Mesenchymal stem cell (in vitro differentiated cells and primary cell): ENCODE data around the gene CSAG3. TPM values are rescaled to one million over a fixed set of nuclear protein-coding genes. Genes with fewer than 3 reads are reported as not detected.
"Not testable (repeated sequence)": the region's sequence is repeated elsewhere in the genome, so short reads cannot be mapped to it uniquely, and the experiment has no call there.

ENCODE experiments used
- DNase-seq: peaks from one replicate; pipeline ENCODE4 v3.0.0-alpha.2; 2013
- H2AFZ ChIP-seq: one replicate; pipeline ENCODE4 v1.6.1; 2013; ENCODE audit warnings: low read depth, mild to moderate bottlenecking, control low read depth, inconsistent platforms, low read length, moderate library complexity
- H2AK5ac ChIP-seq: 2 replicates; pipeline ENCODE4 v1.6.1; 2013; ENCODE audit warnings: low read length, moderate library complexity, mild to moderate bottlenecking, inconsistent platforms; ENCODE audit not compliant: severe bottlenecking
- H2BK120ac ChIP-seq: one replicate; pipeline ENCODE4 v1.6.1; 2013; ENCODE audit warnings: low read depth, mild to moderate bottlenecking, inconsistent platforms, low read length, moderate library complexity
- H2BK12ac ChIP-seq, 2 experiments: one replicate each; pipeline ENCODE4 v1.6.1; 2013; ENCODE audit warnings: inconsistent platforms in 2 of 2, low read length in 2 of 2, mild to moderate bottlenecking in 2 of 2, moderate library complexity in 2 of 2, control low read depth in 1 of 2
- H2BK15ac ChIP-seq: one replicate; pipeline ENCODE4 v1.6.1; 2013; ENCODE audit warnings: mild to moderate bottlenecking, low read depth, inconsistent platforms; ENCODE audit not compliant: poor library complexity, severe bottlenecking
- H2BK5ac ChIP-seq: 2 replicates; pipeline ENCODE4 v1.6.1; 2013; ENCODE audit warnings: low read depth, mild to moderate bottlenecking, low read length, control low read depth, inconsistent platforms; ENCODE audit not compliant: poor library complexity, severe bottlenecking
- H3K14ac ChIP-seq, 2 experiments: one replicate each; pipeline ENCODE4 v1.6.1; 2013; ENCODE audit warnings: inconsistent platforms in 2 of 2, low read length in 2 of 2, control low read depth in 1 of 2, mild to moderate bottlenecking in 1 of 2, moderate library complexity in 1 of 2
- H3K18ac ChIP-seq, 2 experiments: one replicate each; pipeline ENCODE4 v1.6.1; 2013; ENCODE audit warnings: inconsistent platforms in 2 of 2, low read length in 2 of 2, control low read depth in 1 of 2, low read depth in 1 of 2, mild to moderate bottlenecking in 1 of 2
- H3K23ac ChIP-seq, 2 experiments: one replicate each; pipeline ENCODE4 v1.6.1; 2013; ENCODE audit warnings: inconsistent platforms in 2 of 2, low read length in 2 of 2, mild to moderate bottlenecking in 2 of 2, moderate library complexity in 2 of 2, control low read depth in 1 of 2
- H3K27ac ChIP-seq: 2 replicates; pipeline ENCODE4 v1.5.1; 2013; ENCODE audit warnings: mild to moderate bottlenecking, moderate library complexity, low read length, control low read depth, inconsistent platforms; ENCODE audit not compliant: poor library complexity, severe bottlenecking
- H3K27me3 ChIP-seq, 2 experiments: 2 replicates each; pipeline versions ENCODE4 v1.6.1 to v1.7.0; 2013; ENCODE audit warnings: low read length in 2 of 2, mild to moderate bottlenecking in 2 of 2, moderate library complexity in 2 of 2, control low read depth in 1 of 2, inconsistent platforms in 1 of 2; ENCODE audit not compliant: control insufficient read depth in 1 of 2, insufficient read depth in 1 of 2
- H3K36me3 ChIP-seq, 2 experiments: 2 replicates each; pipeline versions ENCODE4 v1.6.1 to v1.7.0; 2013; ENCODE audit warnings: low read length in 2 of 2, control low read depth in 1 of 2, inconsistent platforms in 1 of 2, low read depth in 1 of 2, mild to moderate bottlenecking in 1 of 2; ENCODE audit not compliant: insufficient read depth in 2 of 2, control insufficient read depth in 1 of 2
- H3K4ac ChIP-seq, 2 experiments: one replicate each; pipeline ENCODE4 v1.6.1; 2013; ENCODE audit warnings: inconsistent platforms in 2 of 2, low read length in 2 of 2, mild to moderate bottlenecking in 2 of 2, moderate library complexity in 2 of 2, control low read depth in 1 of 2, low read depth in 1 of 2
- H3K4me1 ChIP-seq: 2 replicates; pipeline ENCODE4 v1.6.1; 2013; ENCODE audit warnings: low read depth, low read length, control low read depth; ENCODE audit not compliant: control insufficient read depth, insufficient read depth
- H3K4me2 ChIP-seq: 2 replicates; pipeline ENCODE4 v1.6.1; 2013; ENCODE audit warnings: low read length, mild to moderate bottlenecking, inconsistent platforms; ENCODE audit not compliant: poor library complexity, severe bottlenecking
- H3K4me3 ChIP-seq, 2 experiments: 2 replicates each; pipeline versions ENCODE4 v1.5.1 to v1.7.0; 2013; ENCODE audit warnings: low read length in 2 of 2, mild to moderate bottlenecking in 2 of 2, control low read depth in 1 of 2, low read depth in 1 of 2; ENCODE audit not compliant: insufficient read depth in 1 of 2
- H3K79me1 ChIP-seq: replicated peaks from 2 replicates; pipeline ENCODE4 v1.6.1; 2013; ENCODE audit warnings: mild to moderate bottlenecking, control low read depth, low read length, inconsistent platforms; ENCODE audit not compliant: poor library complexity, severe bottlenecking
- H3K9ac ChIP-seq: 2 replicates; pipeline ENCODE4 v1.7.0; 2013; ENCODE audit warnings: mild to moderate bottlenecking, low read length, moderate library complexity
- H3K9me3 ChIP-seq: 2 replicates; pipeline ENCODE4 v1.7.0; 2013; ENCODE audit warnings: mild to moderate bottlenecking, low read length; ENCODE audit not compliant: control insufficient read depth
- H4K8ac ChIP-seq: one replicate; pipeline ENCODE4 v1.6.1; 2013; ENCODE audit warnings: inconsistent platforms, mild to moderate bottlenecking, low read length, moderate library complexity
- H4K91ac ChIP-seq: one replicate; pipeline ENCODE4 v1.6.1; 2013; ENCODE audit warnings: mild to moderate bottlenecking, low read length, inconsistent platforms
- WGBS: methylation state at CpG from one replicate; pipeline ENCODE4 v1.1.7; 2013; ENCODE audit warnings: mixed read lengths; 5-methylcytosine and 5-hydroxymethylcytosine counted together
- polyA plus RNA-seq, 2 experiments: library from polyadenylated mRNA; stranded (reverse); fragments of 200-250 nt; gene quantifications; one replicate each; pipeline ENCODE4 v1.2.3, GENCODE V29; 2013

The CSAG3 gene
- polyA plus RNA-seq (2013, experiment 1 of 2): not detected
- not detected for polyA plus RNA-seq (2013, experiment 2 of 2)

- not testable (repeated sequence) for H3K18ac ChIP-seq, H3K14ac ChIP-seq, H3K4ac ChIP-seq, H2BK120ac ChIP-seq, H2AK5ac ChIP-seq, H3K79me1 ChIP-seq, H3K27ac ChIP-seq, H3K4me3 ChIP-seq, H3K4me2 ChIP-seq, H2BK12ac ChIP-seq, H4K8ac ChIP-seq, H2AFZ ChIP-seq, H3K36me3 ChIP-seq, DNase-seq, H3K9me3 ChIP-seq, H4K91ac ChIP-seq, H3K9ac ChIP-seq, H2BK15ac ChIP-seq, H3K23ac ChIP-seq, H3K27me3 ChIP-seq, H3K4me1 ChIP-seq, H2BK5ac ChIP-seq
- WGBS: no CpG with 5 or more reads among the region's 2 CpGs
Observed at GRCh38 chrX:152758918-152759317, at the start of gene CSAG3. Gene CSAG3, plus strand, starts transcription at chrX:152759218.

GRCh38 chrX:152713195-152713594, 45.8 kb upstream of the CSAG3 start:
- not testable (repeated sequence) for H2AK5ac ChIP-seq, H3K4ac ChIP-seq, H2BK5ac ChIP-seq, H3K4me2 ChIP-seq, DNase-seq, H2BK12ac ChIP-seq, H3K18ac ChIP-seq, H3K79me1 ChIP-seq, H3K9me3 ChIP-seq, H2BK120ac ChIP-seq, H3K4me1 ChIP-seq, H3K9ac ChIP-seq, H2AFZ ChIP-seq, H3K4me3 ChIP-seq, H3K27me3 ChIP-seq, H3K36me3 ChIP-seq, H4K91ac ChIP-seq, H3K27ac ChIP-seq, H3K23ac ChIP-seq, H2BK15ac ChIP-seq, H4K8ac ChIP-seq, H3K14ac ChIP-seq
- no CpG with 5 or more reads among the region's 5 CpGs for WGBS

GRCh38 chrX:152713815-152714787, 44.9 kb upstream of the CSAG3 start, which contains the start of gene MAGEA2B:
Gene MAGEA2B, plus strand, starts transcription at chrX:152714628. Its CDS starts 2,479 bp downstream, at chrX:152717107.
- H3K14ac ChIP-seq, H3K79me1 ChIP-seq, H2AFZ ChIP-seq, H2BK12ac ChIP-seq, H3K4me2 ChIP-seq, H4K91ac ChIP-seq, H3K9ac ChIP-seq, H3K4me3 ChIP-seq, H2BK120ac ChIP-seq, H3K23ac ChIP-seq, H3K9me3 ChIP-seq, H4K8ac ChIP-seq, H3K27ac ChIP-seq, H3K4me1 ChIP-seq, H2BK5ac ChIP-seq, H3K18ac ChIP-seq, H3K36me3 ChIP-seq, H3K27me3 ChIP-seq, H3K4ac ChIP-seq, H2BK15ac ChIP-seq, DNase-seq, H2AK5ac ChIP-seq: not testable (repeated sequence)
- WGBS: no CpG with 5 or more reads among the region's 35 CpGs

- H3K9me3 ChIP-seq: peaks cover 6% of the 10 kb centered on the region
- H3K79me1 ChIP-seq: no peaks in the 10 kb centered on the region
- no peak overlapping the region for H3K23ac ChIP-seq
- H2BK15ac ChIP-seq: no peak overlapping the region
- H3K27ac ChIP-seq: no peak overlapping the region
- no peak overlapping the region for H3K18ac ChIP-seq
- no peak overlapping the region for H2BK5ac ChIP-seq
- WGBS: 51% methylated on average over 7 of the region's 7 CpGs
- no peak overlapping the region for H2AFZ ChIP-seq
- no peaks in the 10 kb centered on the region for H3K36me3 ChIP-seq
- no peak overlapping the region for H3K4me3 ChIP-seq
- H3K4me2 ChIP-seq: no peak overlapping the region
- no peak overlapping the region for H2BK120ac ChIP-seq
- H2BK12ac ChIP-seq: no peak overlapping the region
- H3K4me1 ChIP-seq: no peaks in the 10 kb centered on the region
- H3K27me3 ChIP-seq: no peaks in the 10 kb centered on the region
- no peak overlapping the region for H3K14ac ChIP-seq
- no peak overlapping the region for H2AK5ac ChIP-seq
- DNase-seq: no peak
- H4K91ac ChIP-seq: no peak overlapping the region
- no peak overlapping the region for H3K9ac ChIP-seq
- no peak overlapping the region for H3K4ac ChIP-seq
- no peak overlapping the region for H4K8ac ChIP-seq
Observed at GRCh38 chrX:152725409-152725808, 33.6 kb upstream of the CSAG3 start.
